Panc1 (cell line): Measurements from ENCODE around the gene RAB15.

Source experiments
- CTCF ChIP-seq: fragments of 450-650 bp; IDR thresholded peaks from 2 replicates; pipeline ENCODE4 v1.5.1; 2017; ENCODE audit warnings: mild to moderate bottlenecking
- POLR2AphosphoS5 ChIP-seq: IDR thresholded peaks from 2 replicates; pipeline ENCODE4 v1.6.1; 2012; ENCODE audit warnings: mild to moderate bottlenecking, low read depth, low read length, moderate library complexity
- TCF7L2 ChIP-seq: IDR thresholded peaks from 2 replicates; pipeline ENCODE4 v1.6.1; 2011; ENCODE audit warnings: mild to moderate bottlenecking, low read depth, low read length, inconsistent platforms

- TF ChIP-seq POLR2AphosphoS5 (no peak), CTCF (no peak), TCF7L2 (no peak)
These were observed 52.9 kb downstream of the RAB15 start for GRCh38 chr14:64919215-64919614.
